IPS DF 4.7 (cell line): ENCODE measurements around the gene RAP1GAP2.
"Not testable (repeated sequence)": the region's sequence is repeated elsewhere in the genome, so short reads cannot be mapped to it uniquely, and the experiment has no call there.

Experiments used
- DNase-seq: peaks from one replicate; pipeline ENCODE4 v3.0.0-alpha.2; 2013; ENCODE audit warnings: low spot score; ENCODE audit errors: extremely low read depth

Gene RAP1GAP2

GRCh38 chr17:2883544-2884213 lies 87.4 kb downstream of the RAP1GAP2 start:
- no peak for DNase-seq

DNA sequence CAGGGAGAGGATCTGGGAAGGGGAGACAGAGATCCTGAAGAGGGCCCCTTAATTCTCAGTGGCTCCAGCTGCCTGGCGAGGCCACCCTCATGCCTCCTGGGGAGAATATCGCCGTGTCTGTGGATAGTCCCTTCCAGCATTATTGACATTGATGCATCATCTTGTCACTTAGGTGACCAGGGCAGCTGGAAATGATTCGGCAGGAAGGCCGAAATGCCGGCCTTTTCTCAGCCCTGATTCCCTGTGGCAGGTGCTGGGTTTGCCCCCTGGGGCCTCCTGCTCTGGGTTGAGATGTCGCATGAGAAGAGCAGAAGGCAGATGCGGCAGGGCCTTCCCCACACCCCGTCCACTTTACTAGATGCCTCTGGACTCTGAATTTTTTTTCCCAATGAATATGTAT lies 89.5 kb downstream of the RAP1GAP2 start:
- DNase-seq: no peak

- DNase-seq: no peak
Observed at GRCh38 chr17:2888326-2888725, 92.1 kb downstream of the RAP1GAP2 start.

DNA sequence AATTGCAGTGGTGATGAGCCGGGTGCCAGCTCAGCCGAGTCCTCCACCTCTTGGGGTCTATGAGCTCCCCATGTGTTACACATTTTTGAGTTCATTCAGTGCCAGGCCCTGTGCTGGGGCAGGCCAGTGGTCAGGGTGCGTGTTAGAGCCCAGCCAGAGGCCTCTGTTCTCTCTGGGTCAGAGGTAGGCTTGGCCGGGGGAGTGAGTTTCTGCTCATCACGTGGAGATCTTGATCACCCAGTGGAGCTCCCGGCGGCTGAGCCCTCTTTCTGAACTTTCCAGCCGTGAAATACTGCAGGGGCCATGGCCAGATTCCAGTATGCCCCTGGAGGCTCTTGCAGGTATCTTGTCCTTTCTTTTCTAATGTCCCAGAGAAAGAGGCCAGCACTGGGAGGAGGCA lies 93.0 kb downstream of the RAP1GAP2 start:
- DNase-seq: no peak

GRCh38 chr17:2890778-2891177 lies 94.5 kb downstream of the RAP1GAP2 start:
- not testable (repeated sequence) for DNase-seq

- no peak for DNase-seq
Observed at GRCh38 chr17:2892305-2892971, 96.2 kb downstream of the RAP1GAP2 start.

- DNase-seq: no peak
Observed at GRCh38 chr17:2893422-2893914, 97.2 kb downstream of the RAP1GAP2 start.

DNA sequence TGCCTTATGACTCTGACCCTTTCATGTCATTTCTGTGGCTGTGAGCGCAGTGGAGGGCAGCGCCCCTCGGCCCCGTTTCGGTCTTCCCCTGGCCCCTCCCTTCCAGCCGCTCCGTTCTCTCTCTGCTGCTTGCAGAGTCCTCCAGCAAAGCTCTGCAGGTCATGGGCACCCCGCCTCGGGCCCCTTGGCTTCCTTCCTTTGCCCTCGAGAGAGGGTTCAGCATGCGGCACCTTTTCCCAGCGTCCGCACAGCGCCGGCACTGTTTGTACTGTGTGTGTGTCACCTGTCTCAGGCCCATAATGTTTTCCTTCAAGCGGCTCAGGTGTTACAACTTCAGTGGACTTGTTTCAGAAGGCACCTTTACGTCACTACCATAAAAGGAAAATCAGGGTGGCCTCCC lies 98.5 kb downstream of the RAP1GAP2 start:
- no peak for DNase-seq

GRCh38 chr17:2897605-2898004 lies 101.4 kb downstream of the RAP1GAP2 start:
- no peak for DNase-seq

- no peak for DNase-seq
Observed at GRCh38 chr17:2898255-2898926, 102.2 kb downstream of the RAP1GAP2 start.

DNA sequence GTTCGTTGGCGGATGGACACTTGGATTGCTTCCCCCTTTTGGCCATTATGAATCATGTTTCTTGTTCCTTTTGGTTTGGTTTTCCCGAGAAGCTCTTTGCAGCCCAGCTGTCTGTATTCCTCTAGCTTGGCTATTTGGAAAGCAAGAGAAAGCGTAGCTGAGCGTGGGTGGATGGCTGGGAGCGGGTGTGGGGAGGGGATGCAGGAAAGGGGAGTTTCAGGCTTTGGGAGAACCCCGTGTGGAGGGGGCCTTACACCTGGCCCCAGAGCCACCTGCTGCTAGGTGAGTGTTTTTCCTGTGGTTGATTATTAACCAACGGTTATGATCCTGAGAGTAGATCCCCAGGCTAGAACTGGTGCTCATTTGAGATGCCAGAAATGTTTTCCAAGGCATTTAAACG lies 103.7 kb downstream of the RAP1GAP2 start:
- DNase-seq: no peak

GRCh38 chr17:2900842-2901241 lies 104.6 kb downstream of the RAP1GAP2 start:
- DNase-seq: no peak

- DNase-seq: no peak
Observed at GRCh38 chr17:2901582-2901981, 105.3 kb downstream of the RAP1GAP2 start.

- DNase-seq: no peak
Observed at GRCh38 chr17:2902546-2902945, 106.3 kb downstream of the RAP1GAP2 start.

GRCh38 chr17:2903193-2903974 lies 107.1 kb downstream of the RAP1GAP2 start:
- no peak for DNase-seq

GRCh38 chr17:2904135-2904534 lies 107.9 kb downstream of the RAP1GAP2 start:
- no peak for DNase-seq

- no peak for DNase-seq
Observed at GRCh38 chr17:2905269-2905668, 109.0 kb downstream of the RAP1GAP2 start.

GRCh38 chr17:2905696-2906501 lies 109.7 kb downstream of the RAP1GAP2 start:
- no peak for DNase-seq

DNA sequence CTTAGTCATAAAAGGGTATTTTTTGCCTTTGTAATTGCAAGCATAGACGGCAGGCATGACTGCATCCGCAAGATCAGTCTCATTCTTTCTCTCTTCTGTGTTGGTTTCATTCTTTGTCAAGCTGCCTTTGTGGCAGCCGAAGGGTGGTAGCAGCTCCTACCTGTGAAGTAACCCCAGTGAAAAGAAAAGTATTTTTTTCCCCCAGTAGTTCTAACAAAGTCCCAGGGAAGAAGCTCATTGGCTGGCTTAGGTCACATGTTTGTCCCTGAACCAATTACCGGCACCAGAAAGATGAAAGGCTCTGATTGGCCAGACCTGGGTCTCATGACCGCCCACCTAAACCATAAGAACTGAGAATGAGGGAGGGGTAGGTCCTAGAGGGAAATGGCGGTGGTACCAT lies 110.7 kb downstream of the RAP1GAP2 start:
- no peak for DNase-seq

- no peak for DNase-seq
Observed at GRCh38 chr17:2909175-2909845, 113.1 kb downstream of the RAP1GAP2 start.
